Stimulated activated CD8-positive, alpha-beta memory T cell treated with anti-CD3 and anti-CD28 coated beads, Interleukin-4, amount 100 ng/mL, for 24 hours (primary cell): ENCODE measurements around the gene TTLL6.
A peak's percentile ranks its signal among the peaks of the same experiment; 100 is the strongest.
"Not testable (repeated sequence)": the region's sequence is repeated elsewhere in the genome, so short reads cannot be mapped to it uniquely, and the experiment has no call there.

Source experiments
- DNase-seq: peaks from one replicate; pipeline ENCODE4 v3.0.0-alpha.2; 2020; ENCODE audit warnings: low read depth

The TTLL6 gene

GRCh38 chr17:48816774-48817590 lies at the start of gene TTLL6:
TTLL6 (minus strand) TSS chr17:48817229; CDS start chr17:48817072, 157 bp downstream.
- DNase-seq, result peak; percentile 65

GRCh38 chr17:48860456-48860855 lies 43.4 kb upstream of the TTLL6 start:
- no peak for DNase-seq

GRCh38 chr17:48860034-48860433 lies 43.0 kb upstream of the TTLL6 start:
- DNase-seq, result no peak

- DNase-seq, result no peak
Observed at GRCh38 chr17:48856122-48856821, 39.2 kb upstream of the TTLL6 start.

GRCh38 chr17:48854774-48855476 lies 37.9 kb upstream of the TTLL6 start:
- DNase-seq, result no peak

- DNase-seq, result no peak
Observed at GRCh38 chr17:48850792-48851323, 33.8 kb upstream of the TTLL6 start.

- DNase-seq, result no peak
Observed at GRCh38 chr17:48843187-48843900, 26.3 kb upstream of the TTLL6 start.

- DNase-seq, result no peak
Observed at GRCh38 chr17:48842746-48843145, 25.7 kb upstream of the TTLL6 start.

- no peak for DNase-seq
Observed at GRCh38 chr17:48841395-48841831, 24.4 kb upstream of the TTLL6 start.

GRCh38 chr17:48840441-48840840 lies 23.4 kb upstream of the TTLL6 start:
- DNase-seq, result no peak

GRCh38 chr17:48837458-48837857 lies 20.4 kb upstream of the TTLL6 start:
- not testable (repeated sequence) for DNase-seq

GRCh38 chr17:48835971-48836370 lies 18.9 kb upstream of the TTLL6 start:
- DNase-seq, result no peak

- no peak for DNase-seq
Observed at GRCh38 chr17:48834973-48835372, 17.9 kb upstream of the TTLL6 start.

- DNase-seq, result no peak
Observed at GRCh38 chr17:48831549-48831883, 14.5 kb upstream of the TTLL6 start.

- DNase-seq, result peak; percentile 82
Observed at GRCh38 chr17:48830840-48831548, 14.0 kb upstream of the TTLL6 start, which contains the start of gene CALCOCO2. CALCOCO2 (plus strand) TSS chr17:48831035; CDS start chr17:48841708, 10,673 bp downstream.

GRCh38 chr17:48825446-48826381 lies 8.7 kb upstream of the TTLL6 start:
- no peak for DNase-seq

GRCh38 chr17:48820936-48821335 lies 3.9 kb upstream of the TTLL6 start:
- not testable (repeated sequence) for DNase-seq

- DNase-seq, result no peak
Observed at GRCh38 chr17:48819466-48819865, 2.4 kb upstream of the TTLL6 start.

GRCh38 chr17:48818361-48818841 lies 1.4 kb upstream of the TTLL6 start:
- DNase-seq, result no peak

GRCh38 chr17:48816438-48816773 lies 623 bp downstream of the TTLL6 start:
- no peak for DNase-seq
